ENCODE results near the gene MAGT1. TPM values are rescaled to one million over a fixed set of nuclear protein-coding genes. Genes with fewer than 3 reads are reported as not detected.

MAGT1 gene
- total and polyA plus RNA-seq, 2 experiments from 2014 or later: 23.4 to 42.2 TPM

- Histone ChIP-seq H3K27me3 (ENCODE audit: insufficient read depth) (no peaks in the 10 kb centered on the region), H3K36me3 (ENCODE audit: insufficient read depth) (no peaks in the 10 kb centered on the region), H3K4me3 (no peak overlapping the region), H4K20me1 (replicated peaks; ENCODE audit: insufficient read depth) (no peaks in the 10 kb centered on the region), H2AFZ (no peak overlapping the region), H3K4me1 (ENCODE audit: insufficient read depth) (no peaks in the 10 kb centered on the region), H3K79me2 (replicated peaks; ENCODE audit: insufficient read depth) (no peaks in the 10 kb centered on the region), H3F3A (replicated peaks; ENCODE audit: low read depth) (no peaks in the 10 kb centered on the region), H3K4me2 (no peak overlapping the region), H3K27ac (ENCODE audit: low read depth) (no peak overlapping the region), H3K9me2 (ENCODE audit: insufficient read depth) (no peaks in the 10 kb centered on the region)
- Mint-ChIP-seq H3K36me3 (ENCODE audit: low read depth) (no peaks in the 10 kb centered on the region), H3K9me3 (no peaks in the 10 kb centered on the region), H3K4me3 (no peak overlapping the region), H3K27me3 (ENCODE audit: insufficient read depth, low read depth, poor library complexity) (no peaks in the 10 kb centered on the region), H3K4me1 (no peaks in the 10 kb centered on the region), H3K27ac (no peak overlapping the region)
- ATAC-seq (no peak), DNase-seq (ENCODE audit: low spot score) (no peak)
- TF ChIP-seq ZNF462 (CRISPR knock-in tag; IDR thresholded peaks at IDR 0.05): no peak
- TF ChIP-seq STAT1 (IDR thresholded peaks at IDR 0.05; ENCODE audit: unreplicated experiment): no peak
Measured at GRCh38 chrX:77793946-77794345, 101.3 kb downstream of the MAGT1 start.

GRCh38 chrX:77788050-77788449, 107.2 kb downstream of the MAGT1 start:
- ATAC-seq (no peak), DNase-seq (ENCODE audit: low spot score) (peak; percentile 21)
- no peaks in the 10 kb centered on the region for H3K36me3 Mint-ChIP-seq (ENCODE audit: low read depth)
- TF ChIP-seq JUNB (IDR thresholded peaks at IDR 0.05; ENCODE audit: unreplicated experiment) (no peak), EZH2phosphoT487 (IDR thresholded peaks at IDR 0.05; ENCODE audit: unreplicated experiment) (no peak), STAT1 (IDR thresholded peaks at IDR 0.05; ENCODE audit: unreplicated experiment) (no peak), EZH2 (IDR thresholded peaks at IDR 0.05; ENCODE audit: low read depth, unreplicated experiment) (no peak)
- Histone ChIP-seq H3K79me2 (replicated peaks; ENCODE audit: insufficient read depth) (peaks cover 23% of the 10 kb centered on the region), H3K27ac (ENCODE audit: low read depth) (no peak overlapping the region), H2AFZ (no peak overlapping the region), H3K27me3 (ENCODE audit: insufficient read depth) (no peaks in the 10 kb centered on the region), H3K4me1 (ENCODE audit: insufficient read depth) (peaks cover 13% of the 10 kb centered on the region), H3F3A (replicated peaks; ENCODE audit: low read depth) (no peaks in the 10 kb centered on the region), H3K4me2 (no peak overlapping the region), H3K36me3 (ENCODE audit: insufficient read depth) (no peaks in the 10 kb centered on the region), H3K9me2 (ENCODE audit: insufficient read depth) (no peaks in the 10 kb centered on the region), H3K4me3 (no peak overlapping the region), H4K20me1 (replicated peaks; ENCODE audit: insufficient read depth) (peaks cover 16% of the 10 kb centered on the region)
- peaks cover 2% of the 10 kb centered on the region; the same call in 1 of the 3 replicates for H3K9me3 Mint-ChIP-seq
- no peak overlapping the region for H3K4me3 Mint-ChIP-seq
- H3K4me1 Mint-ChIP-seq: peaks cover 5% of the 10 kb centered on the region; the same call in 1 of the 3 replicates
- H3K27me3 Mint-ChIP-seq (ENCODE audit: insufficient read depth, low read depth, poor library complexity): peaks cover 4% of the 10 kb centered on the region
- H3K27ac Mint-ChIP-seq: no peak overlapping the region

All from GM23338 (cell line).